GM19468 (cell line): Measurements from ENCODE around the gene MAP3K14.
A peak's percentile ranks its signal among the peaks of the same experiment; 100 is the strongest.

Experiments
- ATAC-seq: cut with Tn5 transposase; IDR thresholded peaks from one replicate; pipeline ENCODE4 v1.9.1; 2021; ENCODE audit warnings: mild to moderate bottlenecking, moderate library complexity, moderate number of reproducible peaks; ENCODE audit not compliant: unreplicated experiment; ENCODE audit errors: extremely low read depth

MAP3K14 gene

DNA sequence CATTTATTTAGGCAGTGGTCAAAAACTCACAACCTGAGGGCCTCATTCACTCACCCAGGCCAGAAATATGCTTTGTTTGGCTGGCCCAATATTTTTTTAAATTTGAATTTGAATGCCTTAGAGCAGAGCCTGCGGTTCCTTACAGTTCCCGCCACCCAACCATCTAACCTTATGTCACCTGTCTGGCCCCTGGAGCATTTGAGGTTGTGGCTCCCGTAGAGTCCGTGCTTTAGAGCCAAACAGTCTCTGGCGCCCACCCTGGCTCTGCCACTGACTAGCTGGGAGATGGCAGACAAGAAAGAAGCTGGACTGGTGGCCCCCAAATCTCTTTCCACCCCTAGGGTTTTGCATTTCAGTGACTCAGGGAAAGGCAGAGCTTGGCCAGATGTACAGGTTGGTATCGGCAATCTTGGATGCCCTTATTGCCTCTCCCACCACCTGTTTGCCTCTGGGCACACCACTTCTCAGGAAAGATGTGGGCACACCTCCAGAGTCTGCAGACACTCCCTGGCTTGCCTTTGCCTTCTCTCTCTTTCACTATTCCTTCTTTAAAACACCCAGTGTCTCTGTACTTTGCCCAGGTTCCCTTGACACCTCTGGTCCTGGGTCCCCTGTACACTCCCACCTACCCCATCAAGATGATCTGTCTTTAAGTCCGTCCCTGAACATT is 1.9 kb upstream of the MAP3K14 start:
- no peak for ATAC-seq

DNA sequence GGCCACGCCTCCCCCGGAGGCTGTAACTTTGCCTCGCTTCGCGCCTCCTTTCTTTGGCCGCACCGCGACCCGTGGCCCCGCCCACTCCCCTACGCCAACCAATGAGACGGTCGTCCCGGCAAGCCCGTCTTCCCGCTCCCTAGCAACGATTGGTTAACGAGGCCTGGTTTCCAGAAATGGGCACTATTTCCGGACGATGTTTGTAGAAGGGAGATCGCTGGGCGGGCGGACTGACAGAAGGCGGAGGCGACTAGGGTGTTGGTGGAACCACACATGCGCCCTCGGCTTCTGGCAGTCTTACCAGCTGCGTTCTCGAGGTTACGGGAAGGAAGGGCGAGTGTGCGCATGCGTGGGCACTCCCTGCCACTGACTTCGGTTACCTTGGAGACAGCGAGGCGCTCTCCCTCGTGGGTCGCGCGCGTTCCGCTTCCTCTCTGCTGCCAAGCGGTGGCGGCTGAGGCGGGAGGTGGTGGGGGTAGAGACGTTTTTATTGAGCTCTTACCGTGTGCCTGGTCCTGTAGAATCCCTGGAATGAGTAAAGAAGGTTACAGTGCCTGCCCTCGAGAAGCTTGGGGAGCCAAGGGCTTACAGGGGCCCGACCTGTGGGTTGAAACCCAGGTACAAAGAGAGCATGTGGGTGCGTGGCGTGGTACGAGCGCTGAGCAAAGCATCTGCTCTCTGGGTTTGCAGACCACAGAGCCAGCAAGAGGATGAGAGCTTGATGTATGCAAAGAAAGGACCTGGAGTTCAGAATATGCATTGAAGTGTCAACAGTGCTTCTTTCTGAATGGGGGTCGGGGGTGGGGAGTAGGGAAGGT is 500 bp upstream of the MAP3K14 start:
- ATAC-seq, result peak; percentile 74

DNA sequence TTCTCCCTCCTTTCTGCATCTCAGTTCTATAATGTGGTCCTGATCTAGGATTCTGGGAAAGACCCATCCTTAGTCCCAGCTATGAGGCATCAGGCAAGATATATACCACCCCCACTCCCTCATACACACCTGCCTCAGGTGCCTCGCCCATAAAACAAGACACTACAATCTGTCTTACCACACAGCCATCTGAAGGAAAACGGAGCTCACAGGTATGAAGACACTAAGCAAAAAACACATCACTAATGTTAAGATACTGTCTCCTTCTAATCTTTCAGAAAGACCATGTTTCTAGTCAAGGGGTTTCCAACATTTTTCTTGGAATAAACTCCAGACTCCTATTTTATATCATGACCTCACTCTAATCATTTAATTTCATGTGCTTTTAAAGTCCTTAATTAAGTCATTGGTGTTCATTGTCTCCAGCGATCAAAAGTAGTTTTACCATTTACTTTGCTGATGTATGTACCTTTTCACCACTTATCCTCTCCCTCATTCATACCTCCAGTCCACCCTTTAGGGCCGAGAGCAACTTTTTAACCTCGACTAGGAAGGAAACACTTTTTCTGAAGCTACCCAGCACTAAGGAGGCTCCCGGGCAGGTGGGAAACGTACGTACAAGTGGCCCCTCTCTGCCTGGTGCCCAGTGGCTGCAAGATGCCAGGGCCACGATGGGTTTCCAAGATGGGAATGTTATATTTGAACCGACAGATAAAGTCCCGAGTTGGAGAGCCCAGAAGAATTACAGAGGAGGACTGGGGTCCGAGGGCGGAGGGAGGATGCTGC is 979 bp downstream of the MAP3K14 start:
- no peak for ATAC-seq

DNA sequence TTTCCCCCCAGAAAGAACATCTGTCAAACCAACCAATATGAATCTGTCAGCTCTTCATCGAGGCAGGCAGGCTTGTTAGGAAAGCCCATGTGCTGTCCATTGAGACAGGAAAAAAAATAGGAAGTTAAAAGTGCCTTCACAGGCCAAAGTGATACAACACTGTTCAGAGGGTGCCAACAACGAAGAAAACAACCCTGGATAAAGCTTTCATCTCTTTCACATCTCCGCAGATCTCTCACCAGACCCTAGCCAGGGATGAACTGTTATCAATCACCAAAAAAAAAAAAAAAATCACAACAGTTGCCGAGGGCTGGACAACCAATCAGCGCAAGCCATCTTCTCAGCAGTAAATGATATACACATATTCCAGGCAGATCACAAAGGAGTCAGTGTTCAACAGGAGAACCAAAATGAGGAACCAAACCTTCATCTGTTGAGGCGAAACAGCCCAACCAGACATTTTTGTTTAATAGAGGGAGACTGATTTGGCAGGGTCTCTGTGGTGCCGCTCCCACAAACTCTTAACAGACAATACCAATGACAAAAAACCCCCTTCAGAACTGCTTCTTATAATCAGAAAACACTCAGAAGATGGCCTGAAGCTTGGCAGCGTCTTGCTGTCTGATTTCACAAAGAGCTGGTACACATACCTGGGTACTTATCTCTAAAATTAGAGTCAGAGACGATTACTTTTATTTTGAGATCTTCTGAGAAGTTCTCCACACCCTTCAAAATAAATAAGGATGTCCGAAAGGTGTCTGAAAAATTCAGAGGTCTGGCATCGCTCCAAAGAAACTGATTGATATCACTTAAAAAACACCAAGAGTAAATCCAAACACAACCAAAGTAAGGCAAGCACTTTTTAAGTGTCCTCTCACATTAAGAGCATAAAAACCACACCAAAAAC is 1.8 kb downstream of the MAP3K14 start:
- no peak for ATAC-seq

DNA sequence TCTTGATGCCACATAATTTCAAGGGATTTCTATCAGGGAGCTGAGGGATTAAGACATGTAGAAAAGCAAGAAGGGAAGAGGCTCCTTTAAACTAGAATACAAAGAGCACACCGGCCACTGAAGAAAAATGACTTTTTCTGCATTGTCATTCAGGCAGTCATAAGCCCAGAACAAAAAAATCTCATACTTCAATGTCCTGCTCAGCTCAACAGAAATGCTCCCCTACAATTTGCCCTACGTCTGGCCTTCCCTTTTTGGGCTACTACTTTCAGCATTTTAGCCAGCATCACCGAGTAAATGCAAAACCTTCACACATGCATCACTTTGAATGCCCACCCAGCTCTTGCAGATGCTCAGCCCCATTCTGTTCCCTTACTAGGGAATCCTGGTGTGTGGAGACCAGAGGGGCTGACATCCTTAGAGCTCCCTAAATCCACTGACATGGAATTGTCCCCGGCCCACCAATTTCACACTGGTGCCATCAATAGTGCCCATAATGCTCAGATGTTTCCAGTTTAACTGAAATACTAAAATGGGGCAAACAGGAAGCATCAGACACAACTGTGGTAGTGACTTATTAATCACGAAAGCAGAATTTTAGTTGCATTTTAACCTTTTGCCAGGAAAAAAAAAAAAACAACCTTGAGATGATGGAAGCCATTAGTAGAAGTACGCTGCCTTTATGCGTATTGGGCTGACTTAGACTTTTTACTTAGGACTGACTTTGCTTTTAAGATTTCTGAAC is 2.7 kb downstream of the MAP3K14 start:
- ATAC-seq, result no peak

DNA sequence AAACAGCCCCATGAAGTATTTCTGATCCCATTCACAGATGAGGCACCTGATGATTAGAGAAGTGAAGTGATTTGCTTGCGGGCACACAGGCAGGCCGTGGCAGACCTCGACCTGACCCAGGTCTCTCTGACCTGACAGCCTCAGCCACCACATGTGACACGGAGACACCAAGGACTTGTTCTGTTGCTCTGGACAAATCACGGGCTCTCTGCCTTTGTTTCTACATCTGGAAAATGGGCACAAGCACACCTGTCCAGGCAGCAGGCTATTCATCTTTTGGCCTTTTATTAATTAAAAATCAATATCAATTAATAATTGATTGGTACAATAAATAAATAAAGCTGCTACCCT is 3.4 kb downstream of the MAP3K14 start:
- no peak for ATAC-seq

DNA sequence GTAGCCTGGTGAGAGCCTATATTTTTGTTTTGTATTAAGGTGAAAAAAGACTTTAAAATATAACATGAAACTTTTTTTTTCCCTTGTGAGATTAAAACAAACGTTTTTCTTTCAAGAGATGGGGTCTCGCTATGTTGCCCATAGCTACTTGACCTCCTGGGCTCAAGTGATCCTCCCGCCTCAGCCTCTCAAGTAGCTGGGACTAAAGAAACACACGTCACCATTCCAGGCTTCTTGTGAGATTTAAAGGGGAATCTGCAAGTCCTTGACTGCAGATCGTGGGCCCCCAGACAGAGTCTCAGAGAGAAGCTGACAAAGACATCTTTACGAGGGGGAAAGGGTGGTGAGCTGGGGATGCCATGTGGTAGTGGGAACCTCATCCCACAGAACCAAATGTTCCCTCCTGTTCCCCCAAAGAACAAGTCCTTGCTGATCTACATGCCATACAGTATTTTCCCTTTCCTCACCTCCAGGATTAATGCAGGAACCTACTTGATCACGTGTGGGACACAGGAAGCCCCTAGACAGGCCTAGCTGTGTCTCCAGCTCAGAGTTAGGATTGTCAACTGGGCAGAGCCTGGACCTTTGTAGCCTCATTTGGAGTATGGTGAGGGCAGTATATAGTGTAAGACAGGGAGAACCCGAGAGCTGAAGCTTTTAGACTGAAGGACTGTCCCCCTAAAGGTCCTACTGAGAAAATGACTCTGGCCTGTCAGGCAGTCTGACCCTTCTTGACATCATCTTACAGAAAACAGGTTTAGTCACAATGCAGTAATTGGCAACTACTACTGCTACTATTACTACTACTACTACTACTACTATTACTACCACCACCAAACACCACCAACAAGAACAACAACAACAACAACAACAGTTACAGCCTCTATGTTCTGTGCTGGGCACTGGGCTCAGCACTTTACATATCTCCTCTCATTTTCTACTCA is 4.1 kb downstream of the MAP3K14 start:
- no peak for ATAC-seq

DNA sequence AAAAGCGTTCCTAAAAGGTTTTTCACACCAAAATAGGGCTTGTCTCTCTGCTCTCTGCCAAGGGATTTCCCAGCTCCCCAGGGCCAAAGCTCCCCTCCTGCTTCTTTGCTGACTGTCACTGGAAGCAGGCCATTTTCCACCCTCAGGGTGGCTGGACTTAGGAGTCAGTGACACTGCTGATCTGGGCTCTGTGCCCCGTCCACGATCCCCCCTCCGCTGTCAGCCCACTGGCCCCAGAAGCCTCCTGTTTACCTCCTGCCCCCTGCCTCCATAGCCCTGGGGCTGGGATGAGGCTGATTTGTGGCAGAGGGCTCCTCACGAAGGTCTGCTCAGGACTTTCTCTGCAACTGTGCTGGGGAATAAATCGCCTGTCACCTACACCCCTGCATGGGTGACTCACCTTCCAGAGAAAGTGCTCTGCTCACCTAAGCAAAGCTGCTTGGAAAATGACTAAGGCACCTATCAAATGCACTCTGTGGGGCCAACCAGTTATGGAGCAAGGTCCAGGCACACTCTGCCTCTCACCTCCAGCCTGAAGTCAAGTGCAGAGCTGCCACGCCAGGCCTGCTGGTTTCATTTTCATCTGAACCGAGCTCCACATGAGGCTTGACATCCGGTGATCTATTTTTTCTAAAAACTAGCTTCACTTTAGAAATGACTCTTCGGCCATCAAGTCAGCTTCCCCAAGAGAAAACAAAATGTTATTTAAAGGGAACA is 4.9 kb downstream of the MAP3K14 start:
- no peak for ATAC-seq

DNA sequence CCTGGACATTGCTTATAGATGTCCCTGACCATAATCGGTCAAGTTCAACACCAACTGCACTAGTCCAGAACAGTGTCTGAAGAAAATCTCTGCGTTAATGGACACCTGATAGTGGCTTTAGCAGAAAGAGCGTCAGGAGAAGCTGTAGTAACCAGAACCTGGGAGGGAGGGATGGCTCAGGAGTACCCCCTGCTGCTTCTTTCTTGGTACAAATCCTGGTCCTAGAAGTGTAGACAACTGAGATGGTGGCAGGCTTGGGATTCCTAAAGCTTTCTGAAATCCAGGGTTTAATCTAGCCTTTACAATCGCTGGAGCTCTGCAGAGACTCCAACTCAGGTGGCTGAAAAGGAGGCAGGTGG is 5.4 kb downstream of the MAP3K14 start:
- ATAC-seq, result no peak

DNA sequence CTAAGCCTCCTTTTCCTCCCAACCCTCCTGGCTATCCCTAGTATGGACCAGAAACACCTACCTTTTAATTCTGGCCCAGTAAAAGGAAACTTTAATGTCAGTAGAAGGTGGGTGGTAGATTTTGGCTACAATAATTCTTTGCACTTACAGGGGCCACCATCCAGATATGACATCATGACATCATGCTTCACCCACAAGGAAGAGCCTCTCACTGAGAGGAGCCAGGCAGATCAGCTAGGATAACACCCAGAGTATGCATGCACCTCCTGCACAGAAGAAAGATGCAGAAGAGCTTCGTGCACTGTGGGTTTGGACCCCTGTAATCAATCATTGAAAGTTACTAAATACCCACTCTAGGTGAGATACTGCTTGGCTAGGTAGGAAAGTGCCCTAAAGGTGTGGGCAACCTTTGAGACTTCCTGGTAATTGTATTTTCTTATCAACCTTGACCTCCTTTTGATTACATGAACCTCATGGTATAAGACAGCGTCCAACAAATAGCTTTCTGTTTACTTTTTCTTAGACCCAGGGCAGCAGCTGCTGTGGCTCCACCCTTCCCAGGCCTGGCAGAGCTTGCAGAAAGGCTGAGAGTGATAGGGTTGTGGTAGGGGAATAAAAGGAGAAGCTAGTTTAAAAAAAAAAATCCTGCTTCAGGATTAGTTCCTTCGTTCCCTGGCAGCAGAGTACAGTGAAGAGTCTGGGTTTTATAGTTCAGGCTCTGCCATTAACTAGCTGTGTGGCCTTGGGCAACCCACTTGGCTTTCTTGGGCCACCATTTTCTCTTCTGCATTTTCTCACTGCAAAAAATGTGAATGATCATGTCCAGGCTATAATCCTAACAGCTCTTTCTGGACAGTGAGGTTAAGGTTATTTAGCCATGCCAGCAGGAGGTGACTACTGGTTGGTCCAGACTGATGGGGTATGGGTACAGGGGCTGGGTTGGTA is 6.2 kb downstream of the MAP3K14 start:
- no peak for ATAC-seq

DNA sequence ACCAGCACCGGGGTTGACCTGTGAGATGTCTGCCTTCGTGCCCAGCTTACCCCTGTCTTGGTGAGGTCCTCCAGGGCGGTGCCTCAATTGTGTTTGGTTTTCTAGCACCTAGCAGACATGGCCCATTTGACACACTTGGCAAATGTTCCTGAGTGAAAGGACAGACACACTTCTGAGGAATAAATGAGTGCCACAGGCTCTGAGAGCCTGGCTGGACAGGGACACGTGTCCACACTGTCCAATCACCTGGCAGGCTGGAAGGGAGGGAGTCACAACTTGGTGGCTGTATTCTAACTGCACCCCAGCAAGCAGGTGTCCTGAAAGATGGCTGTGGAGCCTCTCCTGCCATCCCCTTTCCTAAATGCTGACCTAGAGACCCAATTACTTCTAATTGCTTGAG is 7.4 kb downstream of the MAP3K14 start:
- no peak for ATAC-seq

DNA sequence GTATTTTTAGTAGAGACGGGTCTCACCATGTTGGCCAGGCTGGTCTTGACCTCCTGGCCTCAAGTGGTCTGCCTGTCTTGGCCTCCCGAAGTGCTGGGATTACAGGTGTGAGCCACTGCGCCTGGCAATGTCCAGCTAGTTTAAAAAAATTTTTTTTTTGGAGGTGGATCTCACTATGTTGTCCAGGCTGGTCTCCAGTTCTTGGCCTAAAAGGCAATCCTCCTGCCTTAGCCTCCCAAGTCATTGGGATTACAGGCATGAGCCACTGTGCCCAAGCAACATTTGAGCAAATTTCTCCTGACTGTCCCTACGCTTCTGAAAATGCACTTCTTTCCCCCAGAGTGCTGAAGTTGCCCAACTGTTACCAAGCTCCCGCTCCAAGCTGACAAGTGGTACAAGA is 8.0 kb downstream of the MAP3K14 start:
- no peak for ATAC-seq

DNA sequence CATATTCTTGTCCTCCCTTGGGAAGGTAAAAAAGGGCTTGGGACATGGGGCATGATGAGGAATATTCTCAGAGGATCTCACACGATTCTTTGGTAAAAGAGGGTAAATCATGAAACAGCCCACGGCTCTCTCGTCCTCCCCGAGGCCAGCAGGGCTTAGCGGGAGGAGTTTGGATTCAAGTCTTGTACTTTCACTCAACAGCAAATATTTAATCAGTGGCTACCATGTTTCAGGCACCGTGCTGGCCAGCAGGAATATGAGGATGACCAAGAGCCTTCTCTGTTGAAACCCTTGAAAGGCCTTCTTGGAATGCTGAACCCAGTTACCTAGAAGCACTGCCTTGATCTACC is 8.8 kb downstream of the MAP3K14 start:
- no peak for ATAC-seq

DNA sequence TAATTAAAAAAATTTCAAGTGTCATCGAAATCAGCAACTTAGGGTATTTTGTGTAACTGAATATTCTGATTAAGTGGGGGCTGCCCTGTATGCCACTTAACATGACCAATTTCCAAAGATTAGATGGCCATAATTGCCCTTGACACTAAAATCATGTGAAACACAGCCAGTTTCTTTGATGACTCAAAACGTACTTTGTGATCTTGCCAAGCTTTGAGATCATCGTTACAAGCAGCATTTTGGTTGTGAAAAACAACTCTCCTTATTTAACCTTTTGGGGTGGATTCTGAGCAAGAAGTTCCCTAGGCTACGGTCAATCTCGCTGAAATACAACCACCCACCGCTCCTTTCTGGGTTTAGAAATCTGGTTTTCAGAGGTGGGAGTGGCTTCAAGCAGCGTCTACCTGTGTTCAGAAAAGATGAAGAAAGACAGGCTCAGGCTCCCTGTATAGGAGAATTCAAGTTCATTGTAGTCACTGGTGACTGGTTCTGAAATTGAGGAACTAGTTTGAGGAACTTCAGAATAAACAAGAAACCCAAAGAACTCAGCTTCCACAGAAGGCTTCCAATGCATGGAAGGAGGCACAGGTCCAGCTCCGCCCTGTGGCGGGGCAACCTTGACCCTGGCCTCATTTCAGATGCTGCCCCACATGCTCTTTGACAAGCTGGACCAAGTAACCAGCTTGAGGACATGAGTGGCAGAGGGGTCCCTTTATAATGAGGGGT is 9.4 kb downstream of the MAP3K14 start:
- ATAC-seq, result no peak

DNA sequence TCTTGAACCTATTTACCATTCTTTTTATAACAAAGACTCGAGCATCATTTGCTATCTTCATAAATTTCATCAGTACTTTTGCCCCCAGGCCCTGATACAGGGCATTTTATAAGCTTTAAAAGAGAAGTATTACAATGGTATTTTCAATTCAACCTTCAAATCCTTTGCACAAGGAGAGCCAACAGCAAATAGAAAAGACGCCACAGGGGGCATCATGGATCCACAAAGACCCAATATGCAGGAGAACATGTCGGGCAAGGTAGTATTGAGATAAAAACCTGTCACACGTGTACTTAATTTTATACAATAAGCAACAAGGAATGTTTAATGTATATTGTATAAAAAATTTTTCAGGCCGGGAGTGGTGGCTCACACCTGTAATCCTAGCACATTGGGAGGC is 10.2 kb downstream of the MAP3K14 start:
- no peak for ATAC-seq

DNA sequence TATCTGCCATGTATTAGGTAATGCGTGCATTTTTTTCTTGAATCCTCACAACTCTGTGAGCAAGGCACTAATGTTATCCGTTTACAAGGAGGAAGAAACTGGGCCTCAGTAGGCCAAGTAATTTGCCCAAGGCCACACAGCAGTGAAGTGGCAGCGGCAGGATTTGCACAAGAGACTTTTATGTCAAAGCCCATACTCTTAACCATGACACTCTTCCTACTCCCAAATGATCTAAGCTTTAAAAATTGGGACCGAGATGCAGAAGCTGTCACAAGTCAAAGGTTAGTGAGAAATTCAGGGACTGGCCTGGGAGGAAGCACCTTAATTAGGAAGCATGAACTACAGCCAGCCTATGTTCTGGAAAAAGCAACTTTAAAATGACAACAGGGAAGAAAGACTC is 10.7 kb downstream of the MAP3K14 start:
- no peak for ATAC-seq
